Fibroblast of skin of right biceps (primary cell): ENCODE measurements around the gene ATP6V0A1.
"Not testable (repeated sequence)": the region's sequence is repeated elsewhere in the genome, so short reads cannot be mapped to it uniquely, and the experiment has no call there.

Experiments
- DNase-seq: peaks from one replicate; pipeline ENCODE4 v3.0.0-alpha.2; 2013

The ATP6V0A1 gene

DNA sequence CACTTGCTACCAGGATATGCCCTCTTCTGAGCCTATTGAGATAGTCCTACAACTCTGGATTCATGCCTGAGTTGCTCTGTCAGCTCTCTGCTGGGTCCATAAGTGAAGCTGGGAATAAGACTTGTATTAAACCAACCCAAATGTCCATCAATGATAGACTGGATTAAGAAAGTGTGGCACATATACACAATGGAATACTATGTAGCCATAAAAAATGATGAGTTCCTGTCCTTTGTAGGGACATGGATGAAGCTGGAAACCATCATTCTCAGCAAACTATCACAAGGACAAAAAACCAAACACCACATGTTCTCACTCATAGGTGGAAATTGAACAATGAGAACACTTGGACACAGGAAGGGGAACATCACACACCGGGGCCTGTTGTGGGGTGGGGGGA lies 19.1 kb downstream of the ATP6V0A1 start:
- not testable (repeated sequence) for DNase-seq

DNA sequence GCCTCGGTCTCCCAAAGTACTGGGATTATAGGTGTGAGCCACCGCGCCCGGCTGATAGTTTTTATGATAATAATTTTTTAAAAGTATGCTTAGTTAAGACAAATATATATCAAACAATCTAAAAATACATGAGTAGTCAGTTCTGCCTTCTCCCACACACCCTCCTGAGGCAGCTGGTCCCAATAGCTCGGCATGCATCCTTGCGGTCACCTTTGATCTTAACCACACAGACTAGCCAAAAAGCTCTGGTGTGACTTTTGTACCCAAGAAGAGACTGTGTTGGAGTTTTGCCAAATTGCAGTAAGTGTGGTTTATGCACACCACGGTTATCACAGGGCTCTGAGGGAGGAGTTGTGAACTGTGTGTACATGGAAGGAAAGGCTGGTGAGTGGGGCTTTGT lies 25.6 kb downstream of the ATP6V0A1 start:
- peak; percentile 13 for DNase-seq

DNA sequence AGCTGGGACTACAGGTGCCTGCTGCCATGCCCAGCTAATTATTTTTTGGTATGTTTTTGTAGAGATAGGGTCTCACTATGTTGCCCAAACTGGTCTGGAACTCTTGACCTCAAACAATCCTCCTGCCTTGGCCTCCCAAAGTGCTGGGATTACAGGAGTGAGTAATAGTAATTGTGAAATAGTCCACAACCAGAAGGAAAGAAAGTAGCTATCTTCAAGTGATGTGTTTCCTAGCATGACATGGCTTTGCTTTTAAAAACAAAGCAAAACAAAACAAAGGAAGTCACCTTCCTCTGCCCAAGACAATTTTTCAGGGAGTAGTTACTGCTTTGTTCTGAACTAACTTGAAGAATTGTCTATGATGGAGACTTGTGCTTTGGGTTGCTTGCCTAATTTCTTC lies 27.0 kb downstream of the ATP6V0A1 start:
- DNase-seq, result no peak

DNA sequence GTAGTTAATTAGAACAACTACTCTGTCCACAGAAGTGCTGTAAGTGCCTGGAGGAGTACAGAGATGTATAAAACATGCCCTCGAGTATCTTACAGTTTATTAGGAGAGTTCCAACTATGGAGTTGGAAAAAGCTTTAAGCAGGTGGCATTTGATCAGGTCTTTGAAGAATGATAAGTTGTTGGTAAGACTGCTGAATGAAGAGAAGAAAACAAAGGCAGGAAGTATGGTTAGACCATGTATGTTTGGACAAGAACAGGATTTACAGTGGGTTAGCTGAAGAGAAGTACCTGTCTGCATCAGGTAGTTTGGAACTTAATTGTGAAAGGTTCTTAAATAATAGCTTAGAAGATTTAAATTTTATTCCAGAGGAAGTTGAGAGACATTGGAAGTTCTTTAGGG lies 29.4 kb downstream of the ATP6V0A1 start:
- DNase-seq, result no peak

DNA sequence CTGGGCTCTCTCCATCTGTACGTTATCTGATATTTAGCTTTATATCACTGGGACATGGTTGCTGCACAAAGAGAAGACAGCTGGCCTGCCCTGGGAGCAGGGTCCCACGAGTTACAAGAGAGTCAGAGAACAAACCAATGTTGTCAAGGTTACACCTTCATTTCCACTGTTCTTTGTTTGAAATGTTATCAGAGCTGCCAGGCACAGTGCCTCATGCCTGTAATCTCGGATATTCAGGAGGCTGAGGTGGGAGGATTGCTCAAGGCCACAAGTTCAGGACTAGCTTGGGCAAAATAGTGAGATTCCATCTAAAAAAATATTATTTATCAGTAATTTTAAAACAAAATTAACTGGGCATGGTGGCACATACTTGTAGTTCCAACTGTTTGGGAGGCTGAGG lies 34.6 kb downstream of the ATP6V0A1 start:
- no peak for DNase-seq

DNA sequence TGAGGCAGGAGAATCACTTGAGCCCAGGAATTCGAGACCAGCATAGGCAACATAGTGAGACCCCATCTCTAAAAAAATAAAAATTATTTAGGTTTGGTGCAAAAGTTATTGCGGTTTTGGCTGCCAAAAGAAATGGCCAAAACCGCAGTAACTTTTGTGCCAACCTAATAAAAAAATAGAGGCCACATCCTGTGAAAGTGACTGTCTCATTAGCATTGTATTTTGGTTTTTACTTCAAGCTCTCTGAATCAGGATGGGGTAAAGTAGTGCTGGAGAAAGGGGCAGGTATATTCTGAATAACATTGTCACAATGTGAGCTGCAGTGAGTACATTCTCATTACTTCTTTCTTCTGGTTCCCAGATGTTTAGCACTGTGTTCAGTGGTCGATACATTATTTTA lies 36.0 kb downstream of the ATP6V0A1 start:
- DNase-seq, result no peak

DNA sequence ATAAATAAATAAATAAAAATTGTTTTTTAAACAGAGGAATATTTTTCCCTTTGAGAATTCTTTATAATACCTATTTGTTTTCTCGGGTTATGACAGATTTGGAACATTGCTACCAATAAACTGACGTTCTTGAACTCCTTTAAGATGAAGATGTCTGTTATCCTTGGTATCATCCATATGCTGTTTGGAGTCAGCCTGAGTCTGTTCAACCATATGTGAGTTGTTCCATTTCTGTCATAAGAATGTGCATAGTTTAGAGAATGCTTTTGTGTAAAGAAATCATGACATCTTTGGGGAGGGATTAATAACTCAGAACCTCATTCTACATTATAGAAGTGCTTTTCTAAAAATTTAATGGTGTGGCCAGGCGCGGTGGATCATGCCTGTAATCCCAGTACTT lies 40.1 kb downstream of the ATP6V0A1 start:
- no peak for DNase-seq

DNA sequence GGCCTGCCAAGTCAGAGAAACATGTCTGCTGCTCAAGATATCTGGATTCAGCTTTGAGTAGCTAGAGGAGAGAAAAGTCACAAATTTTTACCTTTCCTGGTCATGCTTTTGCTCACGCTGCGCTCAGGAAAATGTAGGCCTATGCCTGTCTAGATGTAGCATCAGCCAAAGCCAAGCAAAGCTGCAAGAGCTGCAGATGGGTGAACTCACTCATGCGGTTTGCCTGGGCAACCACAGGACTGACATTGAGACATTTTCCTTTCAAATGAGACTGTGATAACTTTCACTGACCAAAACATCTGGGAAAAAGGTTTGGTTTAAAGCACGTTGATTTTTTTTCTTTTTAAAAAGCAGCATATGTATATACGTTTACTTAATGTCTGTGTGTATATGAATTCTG lies 43.4 kb downstream of the ATP6V0A1 start:
- DNase-seq, result no peak

DNA sequence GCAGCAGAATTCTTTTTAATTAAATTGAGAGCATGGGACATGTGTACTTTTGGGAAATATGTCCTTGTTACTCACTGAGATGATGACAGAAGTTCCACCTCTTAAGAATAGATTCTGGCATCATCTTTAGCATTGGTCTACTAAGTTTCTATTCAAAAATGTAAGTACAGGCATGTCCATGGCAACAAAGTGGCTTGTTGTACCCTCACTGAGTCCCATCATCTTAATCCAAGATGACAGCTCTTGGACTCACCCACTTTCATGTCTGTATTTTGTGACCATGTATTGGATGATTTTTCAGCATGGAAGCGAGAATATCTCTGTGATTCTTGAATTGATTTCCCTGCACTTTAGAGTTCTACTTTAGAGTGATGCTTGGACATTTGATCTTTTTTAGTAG lies 44.2 kb downstream of the ATP6V0A1 start:
- no peak for DNase-seq

DNA sequence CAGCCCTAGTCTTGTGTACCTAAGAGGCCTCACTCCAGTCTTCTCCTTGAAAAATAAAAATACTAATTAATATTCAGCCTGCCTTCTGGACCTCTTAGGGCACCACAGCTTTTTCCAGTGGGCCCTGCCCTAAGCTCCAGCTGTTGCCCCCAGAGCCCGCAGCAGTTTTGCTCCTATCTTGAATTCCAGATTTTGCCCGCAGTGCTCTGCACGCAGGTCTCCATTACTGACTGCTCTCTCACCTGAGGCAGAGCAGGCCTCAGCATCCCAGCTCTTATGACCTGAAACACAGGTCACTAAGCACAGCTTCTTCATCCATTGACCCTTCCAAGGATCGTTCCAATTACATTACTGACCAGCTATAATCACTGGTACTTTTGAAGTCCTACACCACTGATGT lies 49.0 kb downstream of the ATP6V0A1 start:
- no peak for DNase-seq

DNA sequence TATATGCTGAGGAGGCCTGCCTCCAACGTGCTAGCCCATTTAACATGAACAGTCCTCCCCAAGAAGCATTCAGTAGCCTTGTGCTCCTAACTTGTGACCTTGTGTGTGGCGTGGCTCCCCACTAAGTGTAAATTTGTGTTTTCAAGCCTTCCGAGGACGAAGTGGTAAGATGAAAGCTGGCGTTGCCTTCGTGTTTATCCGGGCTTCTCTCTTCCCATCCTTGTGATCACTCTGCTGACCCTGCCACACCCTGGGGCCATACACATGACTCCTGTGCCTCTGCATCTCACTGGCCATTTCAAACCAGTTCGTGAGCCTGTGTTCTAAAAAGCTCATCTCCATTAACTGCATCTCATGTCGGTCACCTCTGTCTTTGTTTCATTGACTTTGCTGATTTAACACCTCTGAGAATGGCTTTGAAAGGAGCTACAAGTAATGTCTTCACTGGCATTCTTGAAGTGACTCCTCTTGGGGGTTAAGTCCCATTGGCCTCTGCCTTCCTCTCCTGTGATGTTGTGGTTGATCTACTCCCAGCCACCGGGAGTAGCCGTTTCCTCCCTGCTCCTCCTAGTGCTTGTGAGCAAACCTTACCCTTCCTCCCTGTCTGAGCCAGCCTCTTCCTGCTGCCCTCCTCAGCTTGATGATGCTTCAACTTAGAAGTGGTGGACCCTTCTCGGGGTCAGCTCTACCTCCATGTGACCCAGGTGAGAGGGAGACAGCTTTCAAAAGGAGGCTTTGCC lies 49.9 kb downstream of the ATP6V0A1 start:
- DNase-seq, result no peak

DNA sequence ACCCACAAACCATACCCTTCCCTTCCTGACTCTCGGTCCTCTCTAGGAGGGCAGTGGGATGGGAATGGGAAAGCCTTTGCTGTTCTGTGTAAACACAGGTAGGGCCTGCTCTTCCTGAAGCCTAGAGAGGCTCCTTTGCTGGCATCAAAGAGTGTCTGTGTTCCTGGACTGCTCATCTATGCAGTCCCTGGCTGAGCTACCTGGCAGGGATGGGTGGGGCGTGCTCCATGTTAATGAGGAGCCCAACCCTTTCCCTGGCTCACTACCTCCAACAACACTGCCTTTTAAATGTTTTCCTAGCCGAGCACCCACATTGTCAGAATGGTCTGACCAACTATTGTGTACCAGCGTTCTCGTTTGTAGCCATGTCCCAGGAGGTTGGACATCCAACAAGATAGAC lies 50.7 kb downstream of the ATP6V0A1 start:
- DNase-seq, result no peak

DNA sequence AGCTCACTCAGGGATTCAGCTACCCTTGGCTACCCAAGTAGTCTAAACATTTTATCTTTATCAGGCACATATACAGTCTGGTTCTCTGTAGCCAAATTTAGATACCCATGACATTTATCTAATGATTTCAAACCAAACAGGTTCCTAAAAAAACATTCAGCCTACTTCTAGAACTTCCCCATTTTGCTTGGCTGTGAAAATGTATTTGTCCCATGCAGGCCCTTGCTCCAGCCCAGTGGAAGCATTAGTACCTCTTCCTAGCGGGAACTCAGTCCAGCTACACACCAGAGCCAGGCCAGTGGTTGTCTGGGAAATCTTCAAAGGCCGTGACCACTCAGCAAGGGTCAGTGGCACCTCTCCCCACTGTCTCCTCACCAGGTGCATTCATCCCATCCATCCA lies 51.2 kb downstream of the ATP6V0A1 start:
- DNase-seq, result no peak

DNA sequence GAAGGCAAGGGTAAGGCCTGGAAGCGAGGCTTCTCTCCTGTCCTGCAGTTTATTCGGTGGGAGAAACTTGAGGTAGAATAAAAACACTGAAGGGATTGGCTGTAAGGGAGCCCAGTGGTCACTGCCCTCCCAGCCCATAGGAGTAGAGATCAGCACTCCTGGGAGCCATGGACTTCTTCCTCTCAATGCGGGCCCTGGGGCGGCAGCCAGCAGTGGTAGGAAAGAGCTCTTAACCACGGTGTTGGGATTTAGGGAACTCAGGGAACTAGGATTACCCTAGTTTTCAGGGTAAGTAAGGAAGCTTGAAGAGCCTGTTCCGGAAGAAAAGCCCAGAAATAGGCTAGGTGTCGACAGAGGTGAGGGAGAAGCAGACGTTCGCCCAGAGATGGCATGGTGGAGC lies 53.6 kb downstream of the ATP6V0A1 start:
- no peak for DNase-seq

DNA sequence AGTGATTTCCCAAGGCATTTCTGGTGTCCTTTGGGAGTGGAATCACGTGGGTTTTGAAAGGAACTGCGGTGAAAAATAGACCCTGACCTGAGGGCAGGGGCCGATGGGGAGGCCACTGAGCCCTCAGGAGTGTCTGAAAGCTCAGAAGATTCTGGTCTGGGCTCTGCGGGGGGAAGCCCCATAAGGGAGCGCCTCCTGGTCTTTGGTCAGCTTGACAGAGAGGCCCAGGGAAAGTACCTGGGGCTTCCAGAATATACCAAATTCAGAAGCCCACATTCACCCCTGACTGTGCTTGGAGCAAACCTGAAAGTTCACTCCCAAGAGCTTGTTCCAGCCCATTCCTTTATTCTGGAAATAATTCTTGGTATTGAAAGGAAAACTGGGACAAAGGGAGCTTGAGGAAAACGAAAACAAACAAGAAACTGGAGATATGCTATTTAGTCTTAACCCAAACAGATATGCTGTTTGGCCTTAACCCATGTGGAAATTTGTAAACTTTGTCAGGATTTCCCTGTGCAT lies 54.1 kb downstream of the ATP6V0A1 start:
- DNase-seq, result no peak

DNA sequence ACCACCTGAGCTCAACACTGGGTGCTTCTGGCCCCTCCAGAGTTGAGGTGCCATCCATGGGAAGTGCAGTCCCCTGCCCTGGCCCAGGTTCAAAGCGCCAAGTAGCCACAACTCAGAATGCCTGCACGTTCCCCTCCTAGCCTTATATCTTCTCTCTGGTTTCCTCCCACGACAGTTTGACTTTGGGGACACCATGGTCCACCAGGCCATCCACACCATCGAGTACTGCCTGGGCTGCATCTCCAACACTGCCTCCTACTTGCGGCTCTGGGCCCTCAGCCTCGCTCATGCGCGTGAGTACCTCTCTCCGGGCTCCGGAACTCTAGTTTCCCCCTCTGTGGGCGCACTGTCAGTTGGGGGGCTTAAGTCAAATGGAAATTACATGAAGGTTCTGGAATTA lies 55.0 kb downstream of the ATP6V0A1 start:
- no peak for DNase-seq

DNA sequence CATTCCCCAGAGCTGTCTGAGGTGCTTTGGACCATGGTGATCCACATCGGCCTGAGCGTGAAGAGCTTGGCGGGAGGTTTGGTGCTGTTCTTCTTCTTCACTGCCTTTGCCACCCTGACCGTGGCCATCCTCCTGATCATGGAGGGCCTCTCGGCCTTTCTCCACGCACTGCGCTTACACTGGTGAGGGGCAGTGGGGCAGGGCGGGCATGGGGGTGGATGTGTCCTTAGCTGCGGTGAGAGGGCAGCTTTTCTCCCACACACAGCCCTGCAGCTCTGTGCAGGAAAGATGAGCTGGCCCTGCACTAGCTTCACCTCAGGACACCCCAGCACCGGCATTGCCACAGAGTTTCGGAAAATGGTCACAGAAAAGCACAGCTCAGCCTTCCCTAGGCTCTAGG lies 55.6 kb downstream of the ATP6V0A1 start:
- no peak for DNase-seq

DNA sequence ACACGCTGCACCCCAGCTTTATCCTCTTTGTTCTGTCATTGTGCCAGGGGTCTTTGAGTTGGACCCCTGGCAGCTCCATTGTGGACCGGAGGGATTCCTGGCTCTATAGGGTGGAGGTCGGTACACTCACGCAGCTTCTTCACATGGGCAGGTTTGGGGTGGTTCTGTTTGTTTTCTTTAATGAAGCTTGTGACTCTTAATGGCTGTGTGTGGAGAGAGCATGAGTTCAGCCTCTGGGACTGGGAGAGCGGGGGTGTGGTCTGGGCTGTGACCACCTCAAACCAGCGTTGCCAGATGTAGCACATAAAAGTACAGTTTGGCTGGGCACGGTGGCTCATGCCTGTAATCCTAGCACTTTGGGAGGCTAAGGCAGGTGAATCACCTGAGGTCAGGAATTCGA lies 56.2 kb downstream of the ATP6V0A1 start:
- no peak for DNase-seq

DNA sequence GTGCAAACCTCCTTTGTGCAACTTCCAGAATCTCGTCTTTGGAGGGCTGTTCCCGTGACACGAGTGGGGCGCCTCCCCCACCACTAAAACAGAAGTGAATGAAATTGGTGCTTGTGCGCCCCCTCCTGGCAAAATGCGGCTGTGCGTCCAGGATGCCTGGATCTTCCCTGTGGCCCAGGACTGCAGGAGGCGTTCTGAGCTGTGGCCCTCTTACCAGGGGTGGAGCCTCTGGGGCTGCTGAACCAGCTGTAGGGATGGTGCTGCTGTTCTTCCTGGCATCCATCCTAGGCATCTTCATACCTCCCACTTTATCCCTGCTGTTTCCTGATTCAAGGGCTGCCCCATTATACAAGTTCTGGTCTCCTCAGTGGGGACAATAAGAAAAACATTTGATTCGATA lies 58.8 kb downstream of the ATP6V0A1 start:
- peak; percentile 93 for DNase-seq

DNA sequence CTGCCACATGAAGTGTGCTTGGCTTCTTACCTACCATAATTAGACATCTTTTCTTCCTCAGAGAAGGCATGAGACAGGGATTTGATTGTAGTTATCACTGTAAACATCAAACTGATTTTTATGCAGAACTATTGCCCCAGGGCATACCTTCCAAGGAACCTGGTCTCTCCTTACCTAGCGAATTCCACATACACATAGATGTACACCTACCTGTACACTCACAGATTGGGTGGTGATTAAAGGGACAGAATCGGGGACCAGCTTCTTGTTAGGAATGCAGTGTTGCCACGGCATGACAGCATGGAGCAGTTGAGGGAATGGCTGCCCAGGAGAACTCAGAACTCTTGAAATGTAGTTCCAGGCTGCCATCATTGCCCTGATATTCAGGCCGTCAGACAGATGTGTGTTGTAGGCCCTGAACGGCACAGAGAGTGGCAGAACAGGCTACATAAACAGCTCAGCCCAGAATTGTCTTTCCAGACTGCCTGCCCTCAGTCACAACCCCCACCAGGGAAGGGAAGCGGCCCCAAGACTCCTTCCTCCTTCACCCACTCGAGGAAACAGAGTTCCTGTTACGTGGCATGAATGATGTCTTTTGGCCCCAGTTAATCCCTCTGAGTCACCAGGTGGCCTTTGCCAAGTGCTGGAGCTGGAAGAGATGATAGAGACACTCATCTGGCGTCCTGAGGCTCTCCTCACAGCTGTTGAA lies 59.5 kb downstream of the ATP6V0A1 start:
- peak; percentile 99 for DNase-seq

DNA sequence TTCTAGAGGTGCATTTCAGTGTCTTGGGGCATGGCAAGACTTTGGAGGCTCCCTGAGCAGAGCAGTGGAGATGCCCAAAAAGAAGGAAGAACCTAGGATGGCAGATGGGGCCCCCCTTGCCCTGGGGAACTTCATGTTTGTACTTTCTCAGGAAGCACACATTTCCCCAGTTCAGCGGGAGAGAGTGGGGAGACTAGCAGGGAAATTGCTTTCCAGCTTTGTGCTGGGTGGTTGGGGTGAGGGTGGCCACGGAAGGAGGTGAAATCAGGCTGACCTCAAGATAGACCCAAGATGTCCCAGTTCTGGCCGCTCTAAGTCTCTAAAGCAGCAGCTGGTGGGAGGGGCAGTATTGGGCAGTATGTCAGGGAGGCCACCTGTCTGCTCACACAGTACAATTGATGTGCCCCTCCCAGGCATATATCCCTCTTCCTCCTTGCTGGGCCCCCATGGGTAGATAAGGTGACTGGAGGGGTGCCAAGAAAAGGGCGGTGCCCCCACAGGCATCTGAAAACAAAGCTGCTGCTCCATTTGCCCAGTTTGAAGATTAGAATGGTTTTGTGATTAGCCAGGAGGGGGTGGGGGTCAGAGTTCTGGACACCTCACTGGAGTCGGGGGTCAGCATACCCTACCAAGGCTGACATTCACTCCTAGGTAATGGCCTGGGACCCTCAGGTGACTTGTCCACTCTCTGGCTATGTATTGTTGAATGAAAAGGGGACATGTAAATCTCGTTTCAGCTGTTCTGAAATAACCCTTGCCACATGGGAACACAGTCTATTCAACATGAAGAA lies 60.3 kb downstream of the ATP6V0A1 start:
- peak; percentile 49 for DNase-seq

DNA sequence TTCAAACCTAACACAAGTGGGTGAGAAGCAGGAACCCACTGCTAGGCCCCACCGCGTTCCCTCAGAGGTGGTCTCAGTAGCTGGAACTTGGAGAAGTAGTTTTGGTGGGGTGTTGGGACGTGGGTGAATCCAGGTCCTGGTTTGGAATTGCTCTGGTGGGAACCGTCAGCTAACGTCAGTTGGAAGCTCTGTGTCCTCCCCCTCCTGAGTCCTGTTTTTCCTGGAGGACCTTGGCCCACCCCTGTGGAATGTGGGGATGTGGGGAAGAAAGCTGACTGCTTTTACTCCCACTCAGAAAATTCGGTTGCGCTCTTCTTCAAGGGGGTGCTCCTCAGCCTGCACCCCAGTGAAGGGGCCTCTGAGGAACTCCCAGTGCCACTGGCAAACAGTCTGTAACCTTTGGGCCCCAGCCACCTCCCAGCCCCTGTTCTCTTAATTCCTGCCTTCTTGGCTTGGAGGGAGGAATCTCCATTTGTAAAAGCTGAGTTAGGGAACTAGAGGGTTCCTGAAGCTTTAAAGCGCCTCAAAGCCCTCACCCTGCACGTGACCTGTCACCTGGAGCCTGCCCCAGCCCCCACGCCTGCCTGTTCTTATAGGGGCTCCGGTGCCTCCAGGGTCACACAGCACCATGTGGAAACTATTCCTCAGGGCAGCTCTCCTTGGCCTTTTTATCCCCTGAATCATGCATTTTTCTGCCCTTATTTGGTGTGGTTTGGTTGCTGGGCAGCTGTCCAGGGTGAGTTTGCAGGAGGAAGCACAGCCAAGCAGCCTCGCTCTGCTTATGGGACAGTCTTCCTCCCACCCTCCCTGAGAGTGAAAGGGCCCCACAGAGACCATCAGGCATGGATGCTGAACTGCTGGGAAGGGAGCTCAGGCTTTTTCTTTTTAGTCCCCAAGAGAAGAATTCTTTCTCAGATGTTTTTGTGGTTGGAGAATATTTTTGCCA lies 61.1 kb downstream of the ATP6V0A1 start:
- DNase-seq, result peak; percentile 100

DNA sequence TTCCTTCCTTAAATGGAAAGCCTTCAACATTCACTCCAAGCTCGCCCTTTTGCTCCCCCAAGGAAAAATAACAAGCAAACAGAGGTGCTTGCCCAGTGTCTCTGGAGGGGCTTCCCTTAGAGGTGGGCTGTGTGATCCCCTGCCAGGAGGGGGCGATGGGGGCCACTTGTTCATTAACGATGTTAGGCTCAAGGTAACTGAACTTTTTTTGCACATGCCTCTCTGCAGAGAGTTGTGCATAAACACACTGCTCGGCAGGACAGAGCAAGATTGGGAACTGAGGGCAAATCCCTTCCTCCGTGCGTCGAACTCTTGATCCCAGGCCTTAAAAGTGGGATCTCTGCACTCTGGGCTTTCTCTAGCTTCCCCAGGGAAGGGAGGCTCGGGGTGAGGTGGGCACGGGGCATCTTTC lies 61.9 kb downstream of the ATP6V0A1 start:
- DNase-seq, result no peak
